ENCODE measurements around the gene C10orf62. TPM values are rescaled to one million over a fixed set of nuclear protein-coding genes. Genes with fewer than 3 reads are reported as not detected.

The C10orf62 gene
- polyA plus RNA-seq, 3 donors: not detected

- no peaks in the 10 kb centered on the region for H3K4me1 ChIP-seq (ENCODE audit: control insufficient read depth in 1 of 2, insufficient read depth in 2 of 2, low read length in 2 of 2)
- H3K9me3 ChIP-seq (replicated peaks in 1 of 2; ENCODE audit: control insufficient read depth in 1 of 2, insufficient read depth in 1 of 2, low read length in 2 of 2): no peaks in the 10 kb centered on the region
- H3K27ac ChIP-seq (ENCODE audit: low read depth in 1 of 2, low read length in 2 of 2): no peak overlapping the region
- Mint-ChIP-seq H3K9me3 (peaks cover 0 to 1% (median 0%) of the 10 kb centered on the region in 7 donors), H3K4me1 (no peaks in the 10 kb centered on the region), H3K27me3 (ENCODE audit: low read depth in 3 of 3) (peaks cover 0 to 4% (median 2%) of the 10 kb centered on the region in 3 donors), H3K27ac (peak overlapping the region in 1 of 7 donors; percentile 1), H3K4me3 (no peak overlapping the region), H3K36me3 (no peaks in the 10 kb centered on the region)
- 75% methylated on average over 12 of the region's 19 CpGs for WGBS (ENCODE audit: insufficient coverage)
- no peak for DNase-seq
- H3K9ac ChIP-seq (ENCODE audit: insufficient read depth, low read length, poor library complexity, severe bottlenecking): no peak overlapping the region
- no peak overlapping the region for H3K4me2 ChIP-seq (replicated peaks; ENCODE audit: extremely low read depth, low read length, poor library complexity, severe bottlenecking)
- H3K27me3 ChIP-seq (ENCODE audit: control insufficient read depth in 2 of 2, insufficient read depth in 2 of 2, low read length in 2 of 2): no peaks in the 10 kb centered on the region
- no peaks in the 10 kb centered on the region for H4K20me1 ChIP-seq (ENCODE audit: insufficient read depth, low read length)
- no peaks in the 10 kb centered on the region for H3K36me3 ChIP-seq (replicated peaks in 1 of 2; ENCODE audit: control insufficient read depth in 1 of 2, insufficient read depth in 2 of 2, low read length in 2 of 2)
- H3K79me2 ChIP-seq (ENCODE audit: insufficient read depth, low read length): no peaks in the 10 kb centered on the region
- no peak for TF ChIP-seq CTCF (IDR thresholded peaks at IDR 0.05)
- no peak overlapping the region for H2AFZ ChIP-seq (ENCODE audit: insufficient read depth, low read depth, low read length, poor library complexity, severe bottlenecking)
- intact Hi-C loops (cut with micrococcal nuclease): no loop called here
- no peak overlapping the region for H3K4me3 ChIP-seq (replicated peaks in 1 of 3; ENCODE audit: low read depth in 2 of 3, low read length in 3 of 3)
Observed at GRCh38 chr10:97598407-97599271, 9.1 kb downstream of the C10orf62 start.

GRCh38 chr10:97599272-97599619, 9.7 kb downstream of the C10orf62 start:
- no peak for DNase-seq
- 100% methylated on average over 3 of the region's 6 CpGs for WGBS (ENCODE audit: insufficient coverage)
- Histone ChIP-seq H2AFZ (ENCODE audit: insufficient read depth, low read depth, low read length, poor library complexity, severe bottlenecking) (no peak overlapping the region), H3K4me1 (ENCODE audit: control insufficient read depth in 1 of 2, insufficient read depth in 2 of 2, low read length in 2 of 2) (no peaks in the 10 kb centered on the region), H3K9me3 (replicated peaks in 1 of 2; ENCODE audit: control insufficient read depth in 1 of 2, insufficient read depth in 1 of 2, low read length in 2 of 2) (no peaks in the 10 kb centered on the region), H3K9ac (ENCODE audit: insufficient read depth, low read length, poor library complexity, severe bottlenecking) (no peak overlapping the region), H3K36me3 (replicated peaks in 1 of 2; ENCODE audit: control insufficient read depth in 1 of 2, insufficient read depth in 2 of 2, low read length in 2 of 2) (no peaks in the 10 kb centered on the region), H3K79me2 (ENCODE audit: insufficient read depth, low read length) (no peaks in the 10 kb centered on the region), H3K27me3 (ENCODE audit: control insufficient read depth in 2 of 2, insufficient read depth in 2 of 2, low read length in 2 of 2) (no peaks in the 10 kb centered on the region), H3K4me2 (replicated peaks; ENCODE audit: extremely low read depth, low read length, poor library complexity, severe bottlenecking) (no peak overlapping the region), H3K4me3 (replicated peaks in 1 of 3; ENCODE audit: low read depth in 2 of 3, low read length in 3 of 3) (no peak overlapping the region), H4K20me1 (ENCODE audit: insufficient read depth, low read length) (no peaks in the 10 kb centered on the region), H3K27ac (ENCODE audit: low read depth in 1 of 2, low read length in 2 of 2) (no peak overlapping the region)
- no peak overlapping the region for H3K4me3 Mint-ChIP-seq
- H3K9me3 Mint-ChIP-seq: peaks cover 0 to 1% (median 0%) of the 10 kb centered on the region in 7 donors
- no peaks in the 10 kb centered on the region for H3K36me3 Mint-ChIP-seq
- TF ChIP-seq CTCF (IDR thresholded peaks at IDR 0.05): no peak
- intact Hi-C loops (cut with micrococcal nuclease): no loop called here
- no peak overlapping the region for H3K27ac Mint-ChIP-seq
- peaks cover 0 to 4% (median 2%) of the 10 kb centered on the region in 3 donors for H3K27me3 Mint-ChIP-seq (ENCODE audit: low read depth in 3 of 3)
- H3K4me1 Mint-ChIP-seq: no peaks in the 10 kb centered on the region
